Activated CD4-positive, alpha-beta memory T cell treated with anti-CD3 and anti-CD28 coated beads for 36 hours (primary cell): ENCODE data around the gene CASZ1. TPM values are rescaled to one million over a fixed set of nuclear protein-coding genes. Genes with fewer than 3 reads are reported as not detected.

Source experiments
- CTCF ChIA-PET: fragments of 350-600 bp; sonication (Branson Sonifier 250); formaldehyde crosslinking; loops from one replicate; lab custom pipeline; 2021; ENCODE audit warnings: antibody characterized with exemption, inconsistent platforms; lab: Charles Lee
- POLR2A ChIA-PET: fragments of 350-600 bp; sonication (Branson Sonifier 250); formaldehyde crosslinking; loops from one replicate; lab custom pipeline; 2021; ENCODE audit warnings: antibody characterized with exemption; lab: Charles Lee
- DNase-seq: peaks from one replicate; pipeline ENCODE4 v3.0.0-alpha.2; 2020
- H3K27ac Mint-ChIP-seq: one replicate; pipeline ENCODE4 v1.8.0; 2021; ENCODE audit warnings: mixed read lengths
- H3K27me3 Mint-ChIP-seq: one replicate; pipeline ENCODE4 v1.8.0; 2021; ENCODE audit warnings: mixed read lengths
- H3K36me3 Mint-ChIP-seq: one replicate; pipeline ENCODE4 v1.8.0; 2021; ENCODE audit warnings: mixed read lengths
- H3K4me1 Mint-ChIP-seq: one replicate; pipeline ENCODE4 v1.8.0; 2021; ENCODE audit warnings: low read depth, mixed read lengths
- H3K4me3 Mint-ChIP-seq: one replicate; pipeline ENCODE4 v1.8.0; 2021; ENCODE audit warnings: mild to moderate bottlenecking, mixed read lengths
- H3K9me3 Mint-ChIP-seq: one replicate; pipeline ENCODE4 v1.8.0; 2021; ENCODE audit warnings: mixed read lengths
- intact Hi-C: fragments of 100-400 bp; cut with micrococcal nuclease; formaldehyde crosslinking; loops from one replicate; pipeline ENCODE4 v1.15.1; 2023
- total RNA-seq, 2 experiments: library from RNA; stranded (reverse); gene quantifications; one replicate each; pipeline ENCODE4 v1.2.3, GENCODE V29; 2021

The CASZ1 gene
- 1 to 10 TPM; 5.5 to 6.3 TPM for total RNA-seq

DNA sequence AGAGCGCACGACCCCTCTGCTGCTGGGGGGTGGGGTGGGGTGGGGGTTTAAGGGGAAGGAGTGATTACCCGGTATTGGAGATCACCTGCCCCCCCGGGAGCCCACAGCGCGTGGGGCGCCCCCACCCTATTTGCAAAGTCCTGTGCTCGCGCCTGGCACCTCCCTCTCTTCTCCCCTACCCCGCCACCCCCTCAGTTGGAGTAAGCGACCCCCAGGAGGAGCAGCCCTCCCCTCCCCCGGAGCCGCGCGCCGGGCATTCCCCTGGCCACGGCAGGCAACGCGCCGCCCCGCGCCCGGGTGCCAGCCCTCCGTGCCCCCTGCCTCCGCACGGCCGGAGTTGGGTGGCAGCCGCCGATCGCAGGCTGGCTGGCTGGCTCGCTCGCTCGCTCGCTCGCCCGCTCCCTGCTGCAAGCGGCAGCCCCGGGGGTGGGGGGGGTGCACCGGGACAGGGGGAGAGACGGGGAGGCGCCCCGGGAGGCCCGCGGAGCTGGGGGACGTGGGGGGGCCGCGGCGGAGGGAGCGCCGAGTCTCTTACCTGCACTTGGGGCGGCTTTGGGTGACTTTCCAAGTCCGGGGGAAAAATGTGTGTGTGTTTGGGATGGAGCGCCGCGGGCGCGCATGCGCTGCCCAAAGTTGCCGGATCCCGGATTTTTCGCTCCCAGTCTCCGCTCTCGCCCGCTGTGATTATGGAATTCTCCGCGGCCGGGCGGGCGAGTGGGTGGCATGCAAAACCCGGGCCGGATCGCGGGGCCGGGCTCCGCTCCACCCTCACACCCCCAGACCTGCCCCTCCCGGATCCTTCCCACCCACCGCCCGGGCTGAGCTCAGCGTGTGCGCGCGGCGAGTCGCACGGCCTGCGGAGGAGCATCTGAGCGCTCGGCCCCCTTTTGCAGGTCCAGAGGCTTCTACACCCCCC lies at the start of gene CASZ1:
CASZ1 (minus strand) TSS at position 618 of the 916 bp plus-strand sequence. CDS start 102,757 bp downstream, outside the sequence.
- H3K27me3 Mint-ChIP-seq, result peaks cover 46% of the 10 kb centered on the region
- ChIA-PET POLR2A (no interaction called here), CTCF (no interaction called here)
- no peaks in the 10 kb centered on the region for H3K36me3 Mint-ChIP-seq
- H3K27ac Mint-ChIP-seq, result no peak within 1 kb of the TSS
- H3K9me3 Mint-ChIP-seq, result no peaks in the 10 kb centered on the region
- no peak within 1 kb of the TSS for H3K4me3 Mint-ChIP-seq
- peaks cover 13% of the 10 kb centered on the region for H3K4me1 Mint-ChIP-seq
- DNase-seq, result no peak
- intact Hi-C loops, result loop anchor here (2.0 kb wide), 1 partner anchor 103 kb away; no protein-coding TSS in a partner anchor

DNA sequence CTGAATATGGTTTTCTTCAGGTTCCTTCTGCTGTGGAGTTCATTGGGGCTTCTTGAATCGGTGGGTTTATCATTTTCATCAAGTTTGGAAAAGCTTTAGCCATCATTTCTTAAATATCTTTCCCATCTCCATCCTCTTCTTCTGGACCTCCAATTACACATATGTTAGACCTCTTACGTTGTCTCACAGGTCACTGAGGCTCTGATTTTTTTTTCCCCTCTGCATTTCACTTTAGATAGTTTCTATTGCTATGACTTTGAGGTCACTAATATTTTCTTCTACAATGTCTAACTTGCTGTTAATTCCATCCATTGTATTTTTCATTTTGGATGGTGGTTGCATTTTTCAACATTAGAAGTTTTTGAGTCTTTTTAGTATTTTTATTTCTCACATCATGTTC lies 47.3 kb upstream of the CASZ1 start:
- H3K4me1 Mint-ChIP-seq, result no peaks in the 10 kb centered on the region
- no peak overlapping the region for H3K27ac Mint-ChIP-seq
- H3K9me3 Mint-ChIP-seq, result no peaks in the 10 kb centered on the region
- no peak overlapping the region for H3K4me3 Mint-ChIP-seq
- ChIA-PET POLR2A (no interaction called here), CTCF (no interaction called here)
- H3K27me3 Mint-ChIP-seq, result peaks cover 10% of the 10 kb centered on the region
- no peak for DNase-seq
- intact Hi-C loops, result no loop called here
- H3K36me3 Mint-ChIP-seq, result no peaks in the 10 kb centered on the region

DNA sequence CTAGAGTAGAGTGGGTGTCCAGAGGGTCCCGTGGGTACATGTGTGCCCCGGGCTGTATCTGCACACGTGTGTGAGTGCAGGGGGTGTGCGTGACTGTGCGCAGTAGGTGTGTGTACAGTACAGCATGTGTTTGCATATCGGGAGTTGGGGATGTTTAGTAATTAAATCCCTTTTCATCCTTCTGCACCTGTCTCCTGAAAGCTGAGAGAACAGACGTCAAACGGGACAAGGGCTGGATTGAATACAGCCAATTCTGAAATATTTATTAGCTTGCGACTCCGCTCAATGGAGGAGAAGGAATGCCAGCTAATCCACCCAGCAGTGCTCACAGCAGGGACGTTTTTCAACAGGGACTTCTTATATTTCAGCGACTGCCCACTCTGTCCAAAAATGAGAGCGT lies 44.7 kb upstream of the CASZ1 start:
- Mint-ChIP-seq H3K9me3 (no peaks in the 10 kb centered on the region), H3K4me3 (no peak overlapping the region), H3K27me3 (peaks cover 20% of the 10 kb centered on the region), H3K4me1 (peaks cover 2% of the 10 kb centered on the region), H3K36me3 (no peaks in the 10 kb centered on the region), H3K27ac (no peak overlapping the region)
- no peak for DNase-seq
- intact Hi-C loops, result no loop called here
- ChIA-PET POLR2A (no interaction called here), CTCF (no interaction called here)

DNA sequence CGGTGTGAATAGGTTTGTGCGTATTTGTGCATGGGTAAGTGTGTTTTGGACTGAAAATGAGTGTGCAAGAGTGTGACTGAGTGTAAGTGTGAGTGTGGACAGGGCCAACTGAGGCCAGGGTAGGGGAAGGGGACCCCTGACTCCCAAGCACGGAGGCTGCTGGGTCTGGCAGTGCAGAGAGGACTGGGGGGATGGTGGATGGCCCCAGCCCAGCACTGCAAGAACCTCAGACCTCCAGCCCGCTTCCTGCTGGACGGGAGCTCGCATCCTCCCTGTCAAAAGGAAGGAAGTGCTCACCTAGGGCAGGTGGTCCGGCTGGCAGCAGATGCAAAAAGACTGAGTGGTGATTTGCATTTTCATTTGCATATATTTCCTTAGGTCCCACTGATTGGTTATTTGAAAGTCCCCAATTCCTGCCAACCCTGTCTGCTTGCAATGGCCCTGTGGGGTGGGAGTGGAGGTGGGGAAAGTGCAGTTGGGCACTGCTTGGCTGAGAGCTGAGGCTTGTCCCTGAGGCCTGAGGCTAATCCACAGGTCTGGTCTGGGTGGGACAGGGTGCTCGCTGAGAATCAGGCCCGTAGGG lies 42.8 kb upstream of the CASZ1 start:
- Mint-ChIP-seq H3K4me3 (no peak overlapping the region), H3K36me3 (no peaks in the 10 kb centered on the region), H3K9me3 (no peaks in the 10 kb centered on the region), H3K4me1 (peaks cover 2% of the 10 kb centered on the region), H3K27me3 (peaks cover 21% of the 10 kb centered on the region), H3K27ac (no peak overlapping the region)
- no peak for DNase-seq
- ChIA-PET POLR2A (no interaction called here), CTCF (no interaction called here)
- intact Hi-C loops, result no loop called here

DNA sequence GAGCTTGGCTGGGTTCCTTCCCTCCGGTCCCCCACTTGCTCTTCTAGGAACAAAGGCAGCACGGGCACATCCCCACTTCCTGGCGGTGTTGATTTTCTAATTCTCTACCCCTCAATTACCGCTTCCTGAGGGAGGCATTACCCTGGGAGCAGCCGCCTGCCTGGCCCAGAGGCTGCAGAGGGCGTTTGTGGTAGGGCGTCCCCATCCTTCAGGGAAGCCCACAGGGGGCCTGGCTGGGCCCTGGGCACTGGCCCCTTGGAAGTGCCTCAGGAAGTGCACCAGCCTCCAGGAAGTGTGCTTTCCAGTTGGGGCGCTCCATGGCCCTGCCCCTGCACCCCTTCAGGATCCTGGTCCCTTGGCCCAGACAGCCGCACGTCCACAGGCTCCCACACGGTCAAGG lies 42.1 kb upstream of the CASZ1 start:
- Mint-ChIP-seq H3K9me3 (no peaks in the 10 kb centered on the region), H3K27me3 (peaks cover 24% of the 10 kb centered on the region), H3K4me3 (no peak overlapping the region), H3K27ac (no peak overlapping the region), H3K36me3 (no peaks in the 10 kb centered on the region), H3K4me1 (peaks cover 2% of the 10 kb centered on the region)
- ChIA-PET POLR2A (no interaction called here), CTCF (no interaction called here)
- intact Hi-C loops, result no loop called here
- no peak for DNase-seq

- no peak for DNase-seq
- H3K36me3 Mint-ChIP-seq, result no peaks in the 10 kb centered on the region
- CTCF ChIA-PET, result no interaction called here
- peaks cover 2% of the 10 kb centered on the region for H3K4me1 Mint-ChIP-seq
- intact Hi-C loops, result no loop called here
- H3K4me3 Mint-ChIP-seq, result no peak overlapping the region
- no peak overlapping the region for H3K27ac Mint-ChIP-seq
- H3K9me3 Mint-ChIP-seq, result no peaks in the 10 kb centered on the region
- POLR2A ChIA-PET, result no interaction called here
- peaks cover 29% of the 10 kb centered on the region for H3K27me3 Mint-ChIP-seq
Observed at GRCh38 chr1:10836726-10837125, 40.3 kb upstream of the CASZ1 start.

DNA sequence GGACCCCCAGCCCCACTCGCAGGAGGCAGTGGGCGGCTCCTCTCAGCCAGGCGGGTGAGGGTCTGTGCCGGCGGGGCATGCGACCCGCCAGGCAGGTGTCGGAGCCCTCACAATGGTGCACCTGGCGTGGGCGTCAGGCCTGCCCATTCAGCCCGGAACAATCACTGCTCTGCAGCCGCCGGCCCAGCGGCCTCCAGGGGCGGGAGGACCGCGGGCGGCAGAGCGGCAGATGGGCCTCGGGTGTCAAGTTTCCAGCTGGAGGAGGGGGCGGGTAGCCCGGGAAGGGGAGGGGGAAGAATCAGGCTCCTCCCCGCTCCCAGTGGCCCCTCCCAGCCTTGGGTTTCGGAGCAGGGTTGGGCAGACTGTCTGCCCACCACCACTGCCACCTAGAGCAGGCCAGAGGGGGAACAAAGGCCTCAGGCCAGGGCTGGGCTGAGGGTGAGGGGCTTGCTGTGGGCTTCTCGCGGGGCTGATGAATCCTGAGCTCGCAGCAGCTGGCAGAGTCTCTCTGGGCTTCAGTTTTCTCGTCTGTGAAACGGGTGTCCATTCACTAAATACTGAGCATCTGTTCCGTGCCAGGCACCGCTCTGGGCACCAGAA lies 39.5 kb upstream of the CASZ1 start:
- ChIA-PET POLR2A (no interaction called here), CTCF (no interaction called here)
- peaks cover 29% of the 10 kb centered on the region for H3K27me3 Mint-ChIP-seq
- intact Hi-C loops, result no loop called here
- H3K4me3 Mint-ChIP-seq, result no peak overlapping the region
- no peaks in the 10 kb centered on the region for H3K36me3 Mint-ChIP-seq
- H3K27ac Mint-ChIP-seq, result no peak overlapping the region
- H3K4me1 Mint-ChIP-seq, result peaks cover 2% of the 10 kb centered on the region
- DNase-seq, result peak; percentile 23
- no peaks in the 10 kb centered on the region for H3K9me3 Mint-ChIP-seq

DNA sequence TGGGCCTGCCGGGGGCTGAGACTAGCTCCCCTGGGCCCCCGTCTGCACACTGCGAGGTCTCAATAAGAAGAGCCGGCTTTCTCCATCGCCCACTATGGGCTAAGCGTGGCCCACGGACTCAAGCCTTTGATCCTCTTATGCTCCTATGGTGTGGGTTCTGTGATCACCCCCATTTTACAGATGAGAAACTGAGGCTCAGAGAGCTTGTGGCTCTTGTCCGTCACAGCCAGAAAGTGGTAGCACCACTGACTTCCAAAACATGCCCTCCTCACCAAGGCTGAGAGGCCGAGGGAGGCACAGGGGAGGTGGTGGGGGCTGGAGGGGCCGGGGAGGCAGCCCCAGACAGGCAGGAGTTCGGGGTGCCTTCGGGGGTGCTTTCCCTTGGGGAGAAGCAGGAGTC lies 39.0 kb upstream of the CASZ1 start:
- intact Hi-C loops, result no loop called here
- Mint-ChIP-seq H3K4me1 (peaks cover 2% of the 10 kb centered on the region), H3K36me3 (no peaks in the 10 kb centered on the region), H3K4me3 (no peak overlapping the region), H3K27ac (no peak overlapping the region), H3K27me3 (peaks cover 29% of the 10 kb centered on the region), H3K9me3 (no peaks in the 10 kb centered on the region)
- POLR2A ChIA-PET, result no interaction called here
- no peak for DNase-seq
- CTCF ChIA-PET, result no interaction called here

GRCh38 chr1:10834770-10835412 lies 38.4 kb upstream of the CASZ1 start:
- no peak for DNase-seq
- no peaks in the 10 kb centered on the region for H3K9me3 Mint-ChIP-seq
- H3K4me3 Mint-ChIP-seq, result no peak overlapping the region
- CTCF ChIA-PET, result no interaction called here
- no peaks in the 10 kb centered on the region for H3K36me3 Mint-ChIP-seq
- intact Hi-C loops, result no loop called here
- H3K27ac Mint-ChIP-seq, result no peak overlapping the region
- POLR2A ChIA-PET, result no interaction called here
- H3K4me1 Mint-ChIP-seq, result peaks cover 2% of the 10 kb centered on the region
- H3K27me3 Mint-ChIP-seq, result peaks cover 31% of the 10 kb centered on the region

DNA sequence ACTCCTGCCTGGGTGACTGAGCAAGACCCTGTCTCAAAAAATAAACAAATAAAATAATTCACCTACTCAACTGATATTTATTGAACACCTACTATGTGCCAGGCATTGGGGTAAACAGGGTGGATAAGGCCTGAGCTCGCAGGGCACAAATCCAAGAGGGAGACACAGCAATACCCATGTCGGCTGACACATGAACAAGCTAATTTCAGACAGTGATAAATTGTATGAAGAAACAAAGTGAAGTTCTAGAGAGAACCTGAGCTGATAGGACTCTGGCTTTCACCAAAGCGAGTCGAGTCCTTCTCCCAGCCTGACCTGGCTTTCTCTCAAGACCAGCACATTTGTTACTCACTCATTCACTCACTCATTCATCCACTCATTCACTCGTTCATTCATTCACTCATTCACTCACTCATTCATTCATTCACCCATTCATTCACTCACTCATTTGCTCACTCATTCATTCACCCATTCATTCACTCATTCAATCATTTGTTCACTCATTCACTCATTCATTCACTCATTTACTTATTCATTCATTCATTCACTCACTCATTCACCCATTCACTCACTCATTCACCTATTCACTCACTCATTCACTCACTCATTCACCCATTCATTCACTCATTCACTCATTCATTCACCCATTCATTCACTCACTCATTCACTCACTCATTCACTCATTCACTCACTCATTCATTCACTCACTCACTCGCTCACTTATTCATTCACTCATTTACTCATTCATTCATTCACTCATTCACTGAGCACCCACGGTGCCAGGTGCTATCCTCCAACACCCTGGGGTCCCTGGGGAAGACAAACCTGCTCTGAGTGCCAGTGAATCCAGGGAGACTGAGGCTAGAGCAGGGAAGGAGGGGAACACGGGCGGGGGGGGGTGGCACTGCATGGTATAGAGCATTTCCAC lies 37.4 kb upstream of the CASZ1 start:
- peaks cover 31% of the 10 kb centered on the region for H3K27me3 Mint-ChIP-seq
- POLR2A ChIA-PET, result no interaction called here
- no peak overlapping the region for H3K27ac Mint-ChIP-seq
- intact Hi-C loops, result no loop called here
- CTCF ChIA-PET, result no interaction called here
- DNase-seq, result no peak
- H3K4me1 Mint-ChIP-seq, result peaks cover 2% of the 10 kb centered on the region
- no peaks in the 10 kb centered on the region for H3K9me3 Mint-ChIP-seq
- no peaks in the 10 kb centered on the region for H3K36me3 Mint-ChIP-seq
- H3K4me3 Mint-ChIP-seq, result no peak overlapping the region

GRCh38 chr1:10832703-10833102 lies 36.3 kb upstream of the CASZ1 start:
- H3K4me3 Mint-ChIP-seq, result no peak overlapping the region
- H3K27ac Mint-ChIP-seq, result no peak overlapping the region
- no peak for DNase-seq
- H3K36me3 Mint-ChIP-seq, result no peaks in the 10 kb centered on the region
- ChIA-PET CTCF (no interaction called here), POLR2A (no interaction called here)
- peaks cover 37% of the 10 kb centered on the region for H3K27me3 Mint-ChIP-seq
- intact Hi-C loops, result no loop called here
- peaks cover 2% of the 10 kb centered on the region for H3K4me1 Mint-ChIP-seq
- no peaks in the 10 kb centered on the region for H3K9me3 Mint-ChIP-seq
